ENCODE results near the gene SH3YL1. TPM values are rescaled to one million over a fixed set of nuclear protein-coding genes. Genes with fewer than 3 reads are reported as not detected.
A peak's percentile ranks its signal among the peaks of the same experiment; 100 is the strongest.

Gene SH3YL1
- total RNA-seq, 1 experiment from 2014 or later = 28.6 TPM

DNA sequence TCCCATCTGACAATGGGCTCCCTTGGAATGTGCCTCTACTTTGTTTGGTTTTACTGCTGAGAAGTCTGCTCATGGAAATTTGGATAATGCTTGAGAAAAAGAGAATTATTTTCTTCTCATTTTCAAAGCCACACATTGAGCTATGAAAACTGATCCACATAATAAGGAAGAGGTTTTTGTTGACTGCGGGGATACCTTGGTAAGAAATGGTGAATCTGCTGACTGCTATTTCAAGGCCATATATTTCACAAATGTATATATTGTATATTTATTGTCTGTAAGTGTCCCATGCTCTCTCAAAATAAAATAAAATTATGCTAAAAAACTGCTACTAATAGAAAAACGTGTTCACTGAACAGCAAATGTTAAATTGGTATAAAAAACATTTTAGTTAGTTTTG, 15.1 kb downstream of the SH3YL1 start:
- no TSS peak for BruUV-seq (replicated peaks)
- Histone ChIP-seq H3K4me3 (ENCODE audit: low read length) (no peak overlapping the region), H3K4me1 (ENCODE audit: insufficient read depth, low read length) (no peaks in the 10 kb centered on the region), H3K36me3 (ENCODE audit: low read depth, low read length) (peaks cover 1% of the 10 kb centered on the region; the same call in 1 of the 2 replicates), H4K20me1 (ENCODE audit: low read length) (no peaks in the 10 kb centered on the region), H3K27me3 (ENCODE audit: low read length) (no peaks in the 10 kb centered on the region), H3K79me2 (ENCODE audit: low read length) (no peaks in the 10 kb centered on the region), H3K27ac (ENCODE audit: low read length) (no peak overlapping the region), H3K4me2 (ENCODE audit: low read length) (no peak overlapping the region), H3K9me2 (replicated peaks; ENCODE audit: low read length) (no peaks in the 10 kb centered on the region), H3K9me3 (ENCODE audit: low read length) (no peaks in the 10 kb centered on the region), H2AFZ (ENCODE audit: low read length) (no peak overlapping the region), H3K9ac (ENCODE audit: low read length) (no peak overlapping the region), H3F3A (ENCODE audit: low read length, unreplicated experiment) (no peaks in the 10 kb centered on the region)
- ChIA-PET CTCF (no interaction called here), POLR2A (ENCODE audit: unreplicated experiment) (no interaction called here)
- intact Hi-C loops (cut with micrococcal nuclease) = loop anchor here (5.0 kb wide), 1 partner anchor 1299 kb away; no protein-coding TSS in a partner anchor
- ATAC-seq = no peak
- DNase-seq = no peak
- TF ChIP-seq EZH2 (IDR thresholded peaks at IDR 0.05; ENCODE audit: low read length, unreplicated experiment) (no peak), EZH2phosphoT487 (IDR thresholded peaks at IDR 0.05; ENCODE audit: borderline replicate concordance, low read length) (no peak)

DNA sequence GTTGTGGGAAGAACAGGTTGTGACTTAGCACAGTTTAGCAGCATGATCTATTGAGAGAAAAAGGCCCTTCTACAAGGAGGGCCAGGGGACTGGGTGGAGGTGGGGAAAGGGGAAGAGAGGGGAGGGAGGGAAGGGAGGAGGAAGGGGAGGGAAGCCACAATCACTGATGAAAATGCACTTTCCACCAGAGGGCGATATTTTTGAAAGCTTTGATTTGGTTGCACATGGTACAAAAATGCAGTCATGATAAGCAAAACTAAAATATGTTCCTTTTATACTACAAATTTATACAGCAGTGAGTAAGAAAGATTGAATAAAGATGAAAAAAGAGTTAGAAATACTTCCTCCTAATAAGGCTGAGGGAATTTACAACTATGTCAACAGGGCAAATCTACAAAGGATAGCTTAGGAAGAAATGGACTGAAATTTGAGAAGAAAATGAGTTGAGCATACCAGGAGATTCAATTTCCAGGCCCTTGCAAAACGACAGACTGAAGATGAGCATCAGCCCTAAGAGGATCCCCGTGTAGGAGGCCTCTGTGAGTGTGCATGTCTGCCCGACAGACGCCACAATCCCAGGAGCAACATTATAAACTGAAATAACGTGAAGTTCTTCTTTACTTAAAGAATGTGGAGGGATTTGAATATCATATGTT, 17.2 kb downstream of the SH3YL1 start:
- peak; percentile 77 for ATAC-seq

GRCh38 chr2:244547-244946, 19.3 kb downstream of the SH3YL1 start:
- intact Hi-C loops (cut with micrococcal nuclease) = no loop called here
- no peak overlapping the region for H3K9ac ChIP-seq (ENCODE audit: low read length)

More for the DNA sequence above, 17.2 kb downstream of the SH3YL1 start:
- Histone ChIP-seq H3F3A (ENCODE audit: low read length, unreplicated experiment) (no peaks in the 10 kb centered on the region), H3K9me3 (ENCODE audit: low read length) (no peaks in the 10 kb centered on the region), H2AFZ (ENCODE audit: low read length) (no peak overlapping the region), H3K9ac (ENCODE audit: low read length) (no peak overlapping the region), H3K4me1 (ENCODE audit: insufficient read depth, low read length) (no peaks in the 10 kb centered on the region), H3K79me2 (ENCODE audit: low read length) (no peaks in the 10 kb centered on the region), H4K20me1 (ENCODE audit: low read length) (no peaks in the 10 kb centered on the region), H3K9me2 (replicated peaks; ENCODE audit: low read length) (no peaks in the 10 kb centered on the region), H3K27me3 (ENCODE audit: low read length) (no peaks in the 10 kb centered on the region), H3K36me3 (ENCODE audit: low read depth, low read length) (peaks cover 16% of the 10 kb centered on the region), H3K4me2 (ENCODE audit: low read length) (no peak overlapping the region), H3K4me3 (ENCODE audit: low read length) (no peak overlapping the region), H3K27ac (ENCODE audit: low read length) (no peak overlapping the region)
- TF ChIP-seq EZH2 (IDR thresholded peaks at IDR 0.05; ENCODE audit: low read length, unreplicated experiment) (no peak), EZH2phosphoT487 (IDR thresholded peaks at IDR 0.05; ENCODE audit: borderline replicate concordance, low read length) (no peak)
- TF ChIP-seq, protein P1, sequence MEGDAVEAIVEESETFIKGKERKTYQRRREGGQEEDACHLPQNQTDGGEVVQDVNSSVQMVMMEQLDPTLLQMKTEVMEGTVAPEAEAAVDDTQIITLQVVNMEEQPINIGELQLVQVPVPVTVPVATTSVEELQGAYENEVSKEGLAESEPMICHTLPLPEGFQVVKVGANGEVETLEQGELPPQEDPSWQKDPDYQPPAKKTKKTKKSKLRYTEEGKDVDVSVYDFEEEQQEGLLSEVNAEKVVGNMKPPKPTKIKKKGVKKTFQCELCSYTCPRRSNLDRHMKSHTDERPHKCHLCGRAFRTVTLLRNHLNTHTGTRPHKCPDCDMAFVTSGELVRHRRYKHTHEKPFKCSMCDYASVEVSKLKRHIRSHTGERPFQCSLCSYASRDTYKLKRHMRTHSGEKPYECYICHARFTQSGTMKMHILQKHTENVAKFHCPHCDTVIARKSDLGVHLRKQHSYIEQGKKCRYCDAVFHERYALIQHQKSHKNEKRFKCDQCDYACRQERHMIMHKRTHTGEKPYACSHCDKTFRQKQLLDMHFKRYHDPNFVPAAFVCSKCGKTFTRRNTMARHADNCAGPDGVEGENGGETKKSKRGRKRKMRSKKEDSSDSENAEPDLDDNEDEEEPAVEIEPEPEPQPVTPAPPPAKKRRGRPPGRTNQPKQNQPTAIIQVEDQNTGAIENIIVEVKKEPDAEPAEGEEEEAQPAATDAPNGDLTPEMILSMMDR (conservative IDR thresholded peaks at IDR 0.05; ENCODE audit: low read depth, low read length) = peak; percentile 72
- BruUV-seq (replicated peaks) = no TSS peak
- DNase-seq = peak; percentile 79
- intact Hi-C loops (cut with micrococcal nuclease) = loop anchor here (1.0 to 5.0 kb wide), 2 partner anchors 44 to 1301 kb away; no protein-coding TSS in a partner anchor
- CTCF ChIA-PET = no interaction called here
- POLR2A ChIA-PET (ENCODE audit: unreplicated experiment) = no interaction called here

More at GRCh38 chr2:244547-244946, 19.3 kb downstream of the SH3YL1 start:
- Histone ChIP-seq H3K36me3 (ENCODE audit: low read depth, low read length) (peaks cover 16% of the 10 kb centered on the region), H3K79me2 (ENCODE audit: low read length) (no peaks in the 10 kb centered on the region), H3K9me3 (ENCODE audit: low read length) (no peaks in the 10 kb centered on the region), H3K4me3 (ENCODE audit: low read length) (no peak overlapping the region), H3F3A (ENCODE audit: low read length, unreplicated experiment) (no peaks in the 10 kb centered on the region), H3K27me3 (ENCODE audit: low read length) (no peaks in the 10 kb centered on the region), H3K4me1 (ENCODE audit: insufficient read depth, low read length) (no peaks in the 10 kb centered on the region), H2AFZ (ENCODE audit: low read length) (no peak overlapping the region), H3K4me2 (ENCODE audit: low read length) (no peak overlapping the region), H3K27ac (ENCODE audit: low read length) (no peak overlapping the region), H4K20me1 (ENCODE audit: low read length) (no peaks in the 10 kb centered on the region), H3K9me2 (replicated peaks; ENCODE audit: low read length) (no peaks in the 10 kb centered on the region)
- no peak for TF ChIP-seq EZH2phosphoT487 (IDR thresholded peaks at IDR 0.05; ENCODE audit: borderline replicate concordance, low read length)
- TF ChIP-seq, protein P1 (conservative IDR thresholded peaks at IDR 0.05; ENCODE audit: low read depth, low read length) = no peak
- TF ChIP-seq EZH2 (IDR thresholded peaks at IDR 0.05; ENCODE audit: low read length, unreplicated experiment) = no peak
- POLR2A ChIA-PET (ENCODE audit: unreplicated experiment) = no interaction called here
- no peak for DNase-seq
- ATAC-seq = no peak
- no TSS peak for BruUV-seq (replicated peaks)
- CTCF ChIA-PET = no interaction called here
